ENCODE measurements around the gene RELA. TPM values are rescaled to one million over a fixed set of nuclear protein-coding genes. Genes with fewer than 3 reads are reported as not detected.

Gene RELA
- total RNA-seq, 1 donor from 2014 or later: 16.3 TPM

DNA sequence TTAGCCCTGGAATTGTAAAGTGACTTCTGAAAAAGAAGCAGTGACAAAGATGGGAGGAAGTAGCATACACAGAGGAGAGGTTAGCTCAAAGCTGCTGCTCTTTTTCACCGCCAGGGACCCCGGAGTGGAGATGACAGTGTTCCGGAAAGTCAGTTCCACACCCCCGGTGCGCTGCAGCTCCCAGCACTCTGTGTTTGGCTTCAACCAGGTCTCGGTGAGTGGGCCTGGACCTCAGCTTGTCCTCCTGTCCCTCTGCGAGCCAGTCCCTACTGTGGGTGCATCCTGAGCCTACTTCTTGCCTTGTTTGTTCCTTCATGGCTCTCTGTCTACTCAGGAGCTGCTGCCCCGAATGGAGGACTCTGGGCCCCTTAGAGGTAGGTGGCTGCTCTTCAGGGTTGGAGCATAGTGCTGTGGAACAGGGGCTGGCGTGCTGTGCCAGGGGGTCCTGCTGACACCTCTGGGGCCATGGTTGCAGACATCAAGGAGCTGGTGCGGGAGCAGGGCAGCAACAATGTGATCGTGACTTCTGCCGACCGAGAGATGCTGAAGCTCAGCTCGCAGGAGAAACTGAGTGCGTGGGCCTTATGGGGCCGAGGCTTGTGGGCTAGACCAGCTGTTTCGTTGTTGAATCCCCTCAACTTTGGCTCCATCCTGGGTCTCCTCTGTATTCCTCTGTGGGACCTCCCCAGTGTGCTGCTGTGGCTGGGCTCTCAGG, 45.4 kb downstream of the RELA start:
- FAIRE-seq: no peak

GRCh38 chr11:65616575-65617001, 46.1 kb downstream of the RELA start:
- DNase-seq (ENCODE audit: low spot score in 2 of 2) (no peak), FAIRE-seq (no peak)

More for the DNA sequence above, 45.4 kb downstream of the RELA start:
- DNase-seq (ENCODE audit: low spot score in 2 of 2): no peak

DNA sequence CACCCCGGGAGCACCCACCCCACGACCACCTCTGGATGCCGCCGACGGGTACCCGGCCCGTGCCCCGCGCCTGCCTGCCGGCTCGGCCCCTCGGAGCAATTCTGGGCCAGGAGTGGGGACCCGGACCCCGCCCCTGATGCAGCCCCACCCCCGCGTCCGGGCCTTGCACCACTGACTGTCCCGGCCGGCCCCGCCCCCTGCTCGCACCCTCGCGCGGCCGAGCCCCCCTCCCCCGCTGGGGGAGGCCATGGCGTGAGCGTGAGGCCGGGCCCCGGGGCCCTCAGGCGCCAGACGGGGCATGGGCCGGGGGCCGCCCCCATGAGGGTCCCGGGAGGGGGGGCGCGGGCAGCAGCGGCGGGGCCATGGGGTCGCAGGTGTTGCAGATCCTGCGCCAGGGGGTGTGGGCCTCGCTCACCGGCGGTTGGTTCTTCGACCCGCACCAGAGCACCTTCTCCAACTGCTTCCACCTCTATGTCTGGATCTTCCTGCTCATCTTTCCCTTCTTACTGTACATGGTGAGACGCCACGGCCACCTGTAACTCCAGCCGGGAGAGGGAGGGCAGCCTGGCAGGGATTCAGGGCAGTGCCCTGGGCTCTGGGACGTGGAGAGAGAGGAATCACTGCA, 46.7 kb downstream of the RELA start:
- DNase-seq (ENCODE audit: low spot score in 2 of 2): peak in 1 of 2 donors; percentile 70
- no peak for FAIRE-seq

GRCh38 chr11:65615229-65615949, 47.3 kb downstream of the RELA start, which contains the start of gene PCNX3:
PCNX3 (plus strand) TSS chr11:65615776; CDS start chr11:65616312, 536 bp downstream.
- DNase-seq (ENCODE audit: low spot score in 2 of 2) (peak; percentile 100), FAIRE-seq (peak; percentile 98)

DNA sequence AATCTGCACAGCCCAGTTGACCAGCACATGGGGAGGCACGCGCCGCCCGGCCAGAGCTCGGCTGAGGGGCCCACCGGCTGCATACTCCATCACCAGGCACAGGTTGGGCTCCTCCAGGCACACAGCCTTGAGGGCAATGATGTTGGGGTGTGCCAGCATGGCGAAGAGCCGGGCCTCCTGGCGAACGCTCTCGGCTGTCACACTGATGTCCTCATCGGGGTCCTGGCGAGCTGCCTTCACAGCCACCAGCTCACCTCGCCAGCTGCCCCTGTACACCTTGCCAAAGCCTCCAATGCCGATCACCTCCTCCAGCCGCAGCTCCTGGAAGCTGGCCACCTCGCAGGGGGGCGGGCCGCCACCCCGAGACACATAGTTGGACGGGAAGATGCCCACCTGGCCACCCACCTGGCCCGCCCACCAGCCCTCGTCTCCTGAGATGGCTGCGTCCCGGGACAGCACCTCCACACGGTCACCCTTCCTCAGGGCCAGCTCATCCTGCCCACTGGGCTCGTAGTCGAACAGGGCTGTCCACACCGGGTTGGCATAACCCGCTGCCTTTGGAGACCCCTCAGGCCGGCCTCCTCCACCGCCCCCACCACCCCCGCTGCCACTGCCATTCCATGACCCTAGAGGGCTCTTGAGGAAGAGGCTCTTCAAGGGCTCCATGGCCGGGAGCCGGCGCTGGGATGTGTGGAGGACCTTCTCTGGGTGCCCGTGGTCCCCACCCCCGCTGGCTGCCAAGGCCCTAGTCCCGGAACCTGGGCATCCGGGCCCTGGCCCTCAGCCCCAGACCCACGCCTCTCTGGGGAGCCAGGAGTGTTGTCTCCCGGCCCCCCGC, 49.4 kb downstream of the RELA start:
- DNase-seq (ENCODE audit: low spot score in 2 of 2): no peak
- FAIRE-seq: no peak

DNA sequence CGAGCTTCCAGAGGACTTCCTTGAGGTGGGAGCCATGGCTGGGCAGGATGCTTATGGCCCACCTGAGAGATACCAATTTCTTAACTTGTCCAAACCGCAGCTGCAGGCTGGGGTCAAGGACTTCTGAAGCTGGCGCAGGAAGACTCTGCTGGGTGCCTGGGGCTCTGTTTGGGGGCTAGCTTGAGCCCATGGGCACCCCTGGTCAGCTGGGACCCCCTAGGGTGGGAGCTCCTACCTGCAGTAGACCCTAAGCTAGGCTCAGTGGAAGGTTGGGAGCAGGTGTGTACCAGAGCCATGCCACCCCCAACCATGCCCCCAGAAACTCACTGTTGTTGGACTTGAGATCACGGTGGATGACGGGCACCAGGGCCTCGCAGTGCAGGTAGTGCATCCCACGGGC, 50.0 kb downstream of the RELA start:
- FAIRE-seq (no peak), DNase-seq (ENCODE audit: low spot score in 2 of 2) (no peak)

DNA sequence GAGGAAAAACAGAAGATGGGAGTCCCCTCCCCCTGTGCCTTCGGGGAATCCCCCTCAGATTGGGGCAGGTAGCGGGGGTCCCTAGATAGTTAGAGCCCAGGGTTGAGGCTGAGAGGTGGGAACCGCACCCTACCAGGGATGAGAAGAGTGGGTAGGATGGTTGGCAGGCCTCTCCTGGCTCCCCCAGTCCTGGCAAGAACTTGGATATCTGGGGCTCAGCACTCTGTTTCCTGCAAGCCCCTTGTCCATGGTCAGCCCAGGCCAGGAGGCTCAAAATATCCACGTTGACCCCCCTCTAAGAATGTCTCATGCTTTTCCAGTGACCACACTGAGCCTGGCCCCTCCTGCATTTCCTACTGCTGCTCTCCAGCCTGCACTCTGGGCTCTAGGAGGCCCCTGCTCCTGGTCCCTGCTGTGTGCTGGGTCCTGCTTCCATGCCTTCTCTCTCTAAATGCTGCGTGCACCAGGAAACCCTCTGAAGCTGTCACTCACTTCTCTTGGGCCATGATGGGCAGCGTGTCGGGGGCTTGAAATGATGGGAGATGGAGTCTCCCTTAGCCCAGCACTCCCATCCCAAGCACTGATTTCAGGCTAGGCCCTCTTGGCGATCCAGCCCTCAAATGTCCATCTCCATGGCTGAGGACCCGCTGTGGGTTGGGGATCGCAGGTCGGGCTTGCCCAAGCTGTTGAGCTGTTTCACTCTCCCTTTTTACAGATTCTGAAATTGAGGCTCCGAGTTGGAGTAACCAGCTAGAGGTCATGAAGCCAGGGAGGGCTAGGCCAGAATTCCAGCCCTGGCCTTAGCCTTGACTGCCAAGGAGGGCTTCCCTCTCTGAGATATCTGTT, 50.7 kb downstream of the RELA start:
- DNase-seq (ENCODE audit: low spot score in 2 of 2) (no peak), FAIRE-seq (no peak)

GRCh38 chr11:65611028-65611757, 51.5 kb downstream of the RELA start:
- FAIRE-seq: no peak
- peak in 1 of 2 donors; percentile 74 for DNase-seq (ENCODE audit: low spot score in 2 of 2)

DNA sequence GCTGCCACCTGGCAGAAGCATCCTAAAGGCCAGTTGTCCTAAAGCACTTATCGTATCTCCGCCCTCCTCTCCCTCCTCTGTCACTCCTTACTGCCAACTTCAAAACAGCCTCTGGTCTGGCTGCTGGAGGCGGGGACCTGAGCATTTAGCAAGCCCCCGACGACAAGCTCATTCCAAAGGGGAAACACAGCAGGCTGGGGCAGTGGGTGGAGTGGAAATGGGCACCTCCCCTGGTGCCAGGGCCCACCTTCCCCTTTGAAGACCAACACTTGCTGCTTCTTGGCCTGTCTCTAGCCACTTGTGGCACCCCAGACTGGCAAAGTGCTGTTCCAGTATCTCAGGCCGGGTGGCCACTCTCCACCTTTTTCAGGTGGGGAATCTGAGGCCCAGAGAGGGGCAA, 52.3 kb downstream of the RELA start:
- DNase-seq (ENCODE audit: low spot score in 2 of 2) (no peak), FAIRE-seq (no peak)

- FAIRE-seq (no peak), DNase-seq (ENCODE audit: low spot score in 2 of 2) (no peak)
Observed at GRCh38 chr11:65609665-65610064, 53.1 kb downstream of the RELA start.

- DNase-seq (ENCODE audit: low spot score in 2 of 2) (no peak), FAIRE-seq (no peak)
Observed at GRCh38 chr11:65609229-65609628, 53.5 kb downstream of the RELA start.

GRCh38 chr11:65607614-65608426, 54.9 kb downstream of the RELA start:
- FAIRE-seq (no peak), DNase-seq (ENCODE audit: low spot score in 2 of 2) (no peak)

DNA sequence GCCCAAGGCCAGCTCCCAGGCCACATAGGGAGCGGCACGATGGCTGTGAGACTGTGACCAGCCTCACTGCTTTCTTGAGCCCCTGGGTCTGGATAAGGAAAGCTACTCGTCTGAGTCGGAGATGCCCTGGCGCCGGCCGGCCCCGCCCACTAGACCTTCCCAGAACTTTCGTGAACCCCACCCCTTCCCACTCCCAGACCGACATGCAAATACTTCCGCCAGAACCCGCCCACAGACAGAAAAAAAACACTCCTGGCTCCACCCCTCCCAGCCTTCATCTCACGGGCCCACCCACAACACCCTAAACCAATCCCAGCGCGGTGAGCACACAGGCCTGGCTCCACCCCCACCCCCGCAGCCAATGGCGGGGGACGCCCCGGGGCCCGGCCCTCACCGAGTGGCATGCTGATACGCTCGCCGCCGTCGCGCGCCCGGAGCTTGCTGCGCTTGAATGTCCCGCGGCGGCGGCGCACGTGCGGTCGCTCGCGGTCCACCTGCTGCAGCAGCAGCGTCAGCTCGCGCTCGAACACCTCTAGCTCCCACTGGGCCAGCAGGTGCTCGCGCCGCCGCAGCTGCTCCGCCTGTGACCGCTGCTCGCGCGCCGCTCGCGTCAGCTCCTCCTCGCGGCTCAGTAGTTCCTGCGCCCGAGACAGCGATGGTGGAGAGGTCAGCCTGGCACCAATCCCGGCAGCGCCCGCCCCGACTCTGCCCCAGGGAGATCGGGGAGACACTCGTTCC, 55.7 kb downstream of the RELA start:
- DNase-seq (ENCODE audit: low spot score in 2 of 2) (peak; percentile 95 to 99), FAIRE-seq (no peak)

DNA sequence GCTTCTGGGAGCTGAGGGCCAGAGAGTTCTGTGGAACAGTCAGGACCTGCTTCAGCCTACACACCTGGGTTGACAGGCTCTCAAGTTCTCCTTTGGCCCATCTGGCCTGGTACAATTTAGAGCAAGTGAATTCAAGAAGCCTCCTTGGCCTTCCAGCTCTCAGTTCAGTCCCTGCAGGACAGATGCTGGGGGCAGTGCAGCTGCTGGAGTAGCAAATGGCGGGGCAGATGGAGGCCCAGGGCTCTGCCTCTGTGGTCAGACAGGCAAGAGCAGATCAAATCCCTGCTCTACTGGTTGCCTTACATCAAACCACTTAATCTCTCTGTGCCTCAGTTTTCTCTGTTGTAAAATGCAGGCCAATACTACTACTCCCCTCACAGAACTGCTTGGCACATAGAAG, 58.5 kb downstream of the RELA start:
- DNase-seq (ENCODE audit: low spot score in 2 of 2) (no peak), FAIRE-seq (no peak)
